Keratinocyte (primary cell): ENCODE measurements around the gene BOLA3.

Experiments
- EZH2 ChIP-seq: IDR thresholded peaks from one replicate; pipeline ENCODE4 v1.6.1; 2012; ENCODE audit warnings: inconsistent platforms, mild to moderate bottlenecking, low read length, moderate library complexity
- TF ChIP-seq, protein P1 (sequence below), 3 experiments: IDR thresholded peaks in 1 of 3; conservative IDR thresholded peaks in 1 of 3; optimal IDR thresholded peaks in 1 of 3; 2 replicates in 2 of 3; 3 replicates in 1 of 3; pipeline versions ENCODE3 to v1.5.1; 2011; ENCODE audit warnings: low read length in 3 of 3, mild to moderate bottlenecking in 3 of 3, moderate library complexity in 2 of 3, control low read depth in 1 of 3, inconsistent platforms in 1 of 3; ENCODE audit not compliant: insufficient read depth in 2 of 3; ENCODE audit errors: extremely low read depth in 1 of 3

DNA sequence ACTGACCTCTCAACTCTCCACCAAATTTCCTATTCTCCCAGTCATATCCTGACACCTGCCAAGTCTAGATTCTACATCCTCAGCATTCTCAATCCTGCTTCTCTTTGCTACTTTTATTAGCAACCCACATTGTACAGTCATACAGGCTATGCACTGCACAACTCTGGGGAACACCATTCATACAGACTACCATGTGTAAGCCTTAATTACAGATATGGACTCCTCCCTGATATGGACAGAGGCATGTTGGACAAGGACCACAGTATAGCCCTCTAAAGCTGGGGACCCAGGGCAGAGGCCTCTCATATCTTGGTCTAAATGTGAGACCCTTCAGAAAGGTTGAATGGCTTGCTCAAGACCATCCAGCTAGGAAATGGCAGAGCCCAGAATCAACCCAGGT, 36.3 kb downstream of the BOLA3 start:
- TF ChIP-seq, protein P1, sequence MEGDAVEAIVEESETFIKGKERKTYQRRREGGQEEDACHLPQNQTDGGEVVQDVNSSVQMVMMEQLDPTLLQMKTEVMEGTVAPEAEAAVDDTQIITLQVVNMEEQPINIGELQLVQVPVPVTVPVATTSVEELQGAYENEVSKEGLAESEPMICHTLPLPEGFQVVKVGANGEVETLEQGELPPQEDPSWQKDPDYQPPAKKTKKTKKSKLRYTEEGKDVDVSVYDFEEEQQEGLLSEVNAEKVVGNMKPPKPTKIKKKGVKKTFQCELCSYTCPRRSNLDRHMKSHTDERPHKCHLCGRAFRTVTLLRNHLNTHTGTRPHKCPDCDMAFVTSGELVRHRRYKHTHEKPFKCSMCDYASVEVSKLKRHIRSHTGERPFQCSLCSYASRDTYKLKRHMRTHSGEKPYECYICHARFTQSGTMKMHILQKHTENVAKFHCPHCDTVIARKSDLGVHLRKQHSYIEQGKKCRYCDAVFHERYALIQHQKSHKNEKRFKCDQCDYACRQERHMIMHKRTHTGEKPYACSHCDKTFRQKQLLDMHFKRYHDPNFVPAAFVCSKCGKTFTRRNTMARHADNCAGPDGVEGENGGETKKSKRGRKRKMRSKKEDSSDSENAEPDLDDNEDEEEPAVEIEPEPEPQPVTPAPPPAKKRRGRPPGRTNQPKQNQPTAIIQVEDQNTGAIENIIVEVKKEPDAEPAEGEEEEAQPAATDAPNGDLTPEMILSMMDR (optimal IDR thresholded peaks at IDR 0.05 in 1 of 3, IDR thresholded peaks at IDR 0.05 in 1 of 3, conservative IDR thresholded peaks at IDR 0.05 in 1 of 3; ENCODE audit: extremely low read depth in 1 of 3, insufficient read depth in 2 of 3, low read length in 3 of 3) = no peak
- no peak for TF ChIP-seq EZH2
